Endodermal cell (in vitro differentiated cells): ENCODE measurements around the gene PARP8. TPM values are rescaled to one million over a fixed set of nuclear protein-coding genes. Genes with fewer than 3 reads are reported as not detected.
"Not testable (repeated sequence)": the region's sequence is repeated elsewhere in the genome, so short reads cannot be mapped to it uniquely, and the experiment has no call there.

Experiments
- DNase-seq: peaks from one replicate; pipeline ENCODE4 v3.0.0-alpha.2; 2017
- H3K27ac ChIP-seq: 2 replicates; pipeline ENCODE4 v1.5.1; 2013; ENCODE audit warnings: mild to moderate bottlenecking, low read depth, low read length, moderate library complexity
- H3K27me3 ChIP-seq: 2 replicates; pipeline ENCODE4 v1.6.1; 2013; ENCODE audit warnings: mild to moderate bottlenecking, low read length, moderate library complexity; ENCODE audit not compliant: insufficient read depth, control insufficient read depth, poor library complexity, severe bottlenecking
- H3K36me3 ChIP-seq: 2 replicates; pipeline ENCODE4 v1.7.0; 2013; ENCODE audit warnings: mild to moderate bottlenecking, low read length, moderate library complexity; ENCODE audit not compliant: control insufficient read depth, insufficient read depth
- H3K4me1 ChIP-seq: one replicate; pipeline ENCODE4 v1.7.0; 2013; ENCODE audit warnings: low read length; ENCODE audit not compliant: control insufficient read depth, insufficient read depth
- H3K4me3 ChIP-seq: 2 replicates; pipeline ENCODE4 v1.5.1; 2013; ENCODE audit warnings: mild to moderate bottlenecking, low read length, moderate library complexity
- H3K9ac ChIP-seq: 2 replicates; pipeline ENCODE4 v1.6.1; 2013; ENCODE audit warnings: mild to moderate bottlenecking, low read length, moderate library complexity; ENCODE audit not compliant: poor library complexity, severe bottlenecking; ENCODE audit errors: extremely low read depth
- H3K9me3 ChIP-seq: 2 replicates; pipeline ENCODE4 v1.6.1; 2013; ENCODE audit warnings: mild to moderate bottlenecking, low read length, moderate library complexity; ENCODE audit not compliant: control insufficient read depth
- H3K27ac Mint-ChIP-seq: 2 replicates; pipeline ENCODE4 v1.8.0; 2020; ENCODE audit warnings: mixed read lengths
- H3K27me3 Mint-ChIP-seq: 2 replicates; pipeline ENCODE4 v1.8.0; 2021; ENCODE audit warnings: mild to moderate bottlenecking, mixed read lengths; ENCODE audit not compliant: insufficient read depth
- H3K36me3 Mint-ChIP-seq: 2 replicates; pipeline ENCODE4 v1.8.0; 2020; ENCODE audit warnings: low read depth, mixed read lengths
- H3K4me1 Mint-ChIP-seq: 2 replicates; pipeline ENCODE4 v1.8.0; 2020; ENCODE audit warnings: mixed read lengths
- H3K4me3 Mint-ChIP-seq: 2 replicates; pipeline ENCODE4 v1.8.0; 2020; ENCODE audit warnings: mild to moderate bottlenecking, moderate library complexity, mixed read lengths
- H3K9me3 Mint-ChIP-seq: 2 replicates; pipeline ENCODE4 v1.8.0; 2020; ENCODE audit warnings: mild to moderate bottlenecking, mixed read lengths
- CTCF ChIP-seq: fragments of 200-600 bp; sonication (generic); conservative IDR thresholded peaks from 2 replicates; pipeline ENCODE4 v1.5.0; 2021; ENCODE audit warnings: antibody characterized with exemption, mild to moderate bottlenecking
- whole genome bisulfite sequencing, 2 experiments: methylation state at CpG; one replicate each; pipeline versions ENCODE4 v1.1.5 to v1.1.7; 2013; ENCODE audit warnings: missing lambda C conversion rate in 2 of 2, mixed read lengths in 1 of 2; ENCODE audit not compliant: insufficient coverage in 1 of 2, insufficient read length in 1 of 2; 5-methylcytosine and 5-hydroxymethylcytosine counted together
- long read RNA-seq, 4 experiments: library from polyadenylated mRNA in 2 of 4; library from RNA in 1 of 4; library from capped mRNA in 1 of 4; stranded (forward) in 3 of 4; unstranded in 1 of 4; transcript quantifications; one replicate each; pipeline ENCODE4 v2.0.0, GENCODE V29; 2020 to 2021; ENCODE audit warnings: inconsistent platforms in 1 of 4
- polyA plus RNA-seq, 2 experiments: library from polyadenylated mRNA; stranded (reverse); fragments of 50-300 nt; gene quantifications; one replicate each; pipeline ENCODE4 v1.2.3, GENCODE V29; 2013
- total RNA-seq, 2 donors: library from RNA; stranded (reverse); fragmentation: NEBNext Ultra II Directional in 1 of 2; extraction: Animal tissue kit (Norgen Biotek cat#: 25700) in 1 of 2; gene quantifications; 2 replicates in 1 of 2; 3 replicates in 1 of 2; pipeline ENCODE4 v1.2.1, GENCODE V29; 2021

The PARP8 gene
- 10 to 100 TPM; 18.7 to 19.4 TPM for total RNA-seq
- polyA plus RNA-seq (2013, experiment 1 of 2) = 16.5 TPM
- 15.1 TPM for polyA plus RNA-seq (2013, experiment 2 of 2)
- long read RNA-seq, experiment 1, partial matches to known transcripts = 1 of 3 reads
- long read RNA-seq, experiment 1, other reads (novel, unspliced or antisense) = 2 of 3 reads
- long read RNA-seq, experiment 2, full-length matches to known transcripts = 3 of 13 reads
- long read RNA-seq, experiment 2, partial matches to known transcripts = 2 of 13 reads
- long read RNA-seq, experiment 2, other reads (novel, unspliced or antisense) = 8 of 13 reads
- long read RNA-seq, experiment 3, full-length matches to known transcripts = 10 of 33 reads
- long read RNA-seq, experiment 3, partial matches to known transcripts = 10 of 33 reads
- long read RNA-seq, experiment 3, other reads (novel, unspliced or antisense) = 13 of 33 reads
- long read RNA-seq, experiment 4, partial matches to known transcripts = 3 of 6 reads
- long read RNA-seq, experiment 4, other reads (novel, unspliced or antisense) = 3 of 6 reads

DNA sequence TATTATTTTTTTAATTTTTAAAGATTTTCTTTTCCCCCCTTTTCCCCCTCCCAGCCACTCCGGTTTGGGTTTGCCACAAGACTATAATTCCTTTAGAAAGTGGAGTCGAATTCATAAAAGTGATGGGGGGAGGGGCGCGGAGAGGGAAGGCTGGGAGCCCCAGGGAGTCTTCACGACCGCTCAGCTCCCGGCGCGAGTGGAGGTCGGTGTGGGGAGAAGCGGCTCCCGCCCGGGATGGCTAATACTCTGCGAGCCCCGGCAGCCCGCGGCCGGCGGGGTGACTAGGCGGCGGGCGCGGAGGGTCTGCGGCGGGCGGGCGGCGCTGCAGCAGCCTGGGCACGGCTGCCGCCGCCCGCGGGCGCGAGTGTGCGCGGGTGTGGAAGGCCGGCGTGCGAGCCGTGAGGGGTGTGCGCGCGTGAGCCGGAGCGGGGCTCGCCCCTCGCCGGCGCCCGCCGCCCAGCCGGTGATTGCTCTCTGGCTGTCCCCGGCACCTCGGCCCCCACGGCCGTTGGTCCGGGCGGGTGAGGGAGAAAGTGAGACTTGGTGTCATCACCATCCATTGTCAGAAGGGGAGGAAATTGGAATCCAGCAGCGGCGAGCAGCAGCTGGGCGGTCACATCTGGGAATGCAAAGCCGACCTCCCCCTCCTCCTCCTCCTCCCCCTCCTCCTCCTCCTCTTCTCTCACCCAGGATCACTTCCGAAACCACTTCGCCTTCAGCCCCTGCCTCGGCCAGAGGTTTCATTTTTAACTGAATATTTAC is at the start of gene PARP8:
Gene PARP8 (plus strand): TSS at position 377 of the 762 bp plus-strand sequence. CDS start 459 bp downstream, outside the sequence.
- peak; percentile 90 for DNase-seq
- Mint-ChIP-seq H3K4me1 (peaks cover 23% of the 10 kb centered on the region), H3K4me3 (peak within 1 kb of the TSS; percentile 85), H3K36me3 (no peaks in the 10 kb centered on the region), H3K9me3 (no peaks in the 10 kb centered on the region), H3K27ac (peak within 1 kb of the TSS; percentile 95), H3K27me3 (peaks cover 12% of the 10 kb centered on the region)
- peaks cover 10% of the 10 kb centered on the region for H3K4me1 ChIP-seq
- no peaks in the 10 kb centered on the region for H3K9me3 ChIP-seq
- H3K27ac ChIP-seq = peak within 1 kb of the TSS; percentile 58
- peak within 1 kb of the TSS; percentile 77 for H3K9ac ChIP-seq
- H3K4me3 ChIP-seq = peak within 1 kb of the TSS; percentile 89
- WGBS, 2 experiments = 0 to 20% methylated on average over 1 to 64 of the region's 66 CpGs
- peaks cover 8% of the 10 kb centered on the region for H3K27me3 ChIP-seq
- no peak for TF ChIP-seq CTCF
- H3K36me3 ChIP-seq = no peaks in the 10 kb centered on the region

DNA sequence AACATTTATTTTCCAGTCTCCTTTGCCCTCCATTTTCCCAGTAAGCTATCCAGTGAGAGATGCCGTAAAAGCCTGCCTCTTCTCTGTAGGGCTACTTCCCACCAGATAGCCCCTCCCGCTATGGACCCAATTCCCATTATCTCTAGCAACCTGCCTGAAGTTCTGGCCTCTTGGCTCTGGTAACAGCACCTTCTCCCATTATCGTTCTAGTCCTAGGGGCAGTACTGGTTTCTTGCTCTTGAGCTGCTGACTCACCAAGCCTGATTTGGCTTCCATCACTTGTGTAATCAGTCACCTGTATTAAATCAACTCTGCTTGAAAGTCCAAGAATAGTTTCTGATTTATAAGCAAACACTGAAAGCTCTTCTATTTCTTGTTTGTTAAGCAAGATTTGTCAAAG is 42.8 kb upstream of the PARP8 start:
- no peak overlapping the region for H3K4me3 ChIP-seq
- H3K9me3 ChIP-seq = no peaks in the 10 kb centered on the region
- H3K9ac ChIP-seq = no peak overlapping the region
- no peak overlapping the region for H3K27ac ChIP-seq
- Mint-ChIP-seq H3K4me3 (no peak overlapping the region), H3K27me3 (no peaks in the 10 kb centered on the region), H3K36me3 (no peaks in the 10 kb centered on the region), H3K27ac (no peak overlapping the region), H3K4me1 (no peaks in the 10 kb centered on the region), H3K9me3 (peaks cover 6% of the 10 kb centered on the region)
- DNase-seq = peak; percentile 45
- 79 to 100% methylated on average over 1 to 3 of the region's 3 CpGs for WGBS, 2 experiments
- H3K36me3 ChIP-seq = no peaks in the 10 kb centered on the region
- no peak for TF ChIP-seq CTCF
- H3K27me3 ChIP-seq = no peaks in the 10 kb centered on the region
- no peaks in the 10 kb centered on the region for H3K4me1 ChIP-seq

DNA sequence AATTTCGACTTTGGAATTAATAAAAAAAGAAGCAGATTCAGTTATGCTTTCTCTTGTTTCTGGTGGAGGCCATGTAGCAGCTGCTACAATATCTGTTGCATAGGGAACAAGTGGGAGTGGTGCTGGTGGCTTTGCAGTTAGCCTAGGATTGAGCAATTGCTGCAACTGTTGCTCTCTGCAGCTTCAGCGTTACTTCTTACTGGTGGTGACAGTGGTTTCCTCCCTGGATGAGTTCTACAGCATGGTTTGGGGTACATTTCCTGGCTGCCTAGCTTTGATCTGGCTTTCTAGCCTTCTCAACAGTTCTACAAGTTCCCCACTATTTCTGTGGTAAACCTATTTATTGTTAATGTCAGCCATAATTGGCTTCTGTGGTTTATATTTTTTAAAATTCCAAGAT is 31.6 kb upstream of the PARP8 start:
- not testable (repeated sequence) for H3K27ac Mint-ChIP-seq, H3K4me1 Mint-ChIP-seq, H3K9me3 ChIP-seq, H3K27me3 ChIP-seq, H3K4me3 Mint-ChIP-seq, H3K36me3 Mint-ChIP-seq, H3K27ac ChIP-seq, DNase-seq, H3K9me3 Mint-ChIP-seq, H3K4me3 ChIP-seq, H3K9ac ChIP-seq, H3K4me1 ChIP-seq, H3K27me3 Mint-ChIP-seq, H3K36me3 ChIP-seq
- 95% methylated on average over 2 of the region's 2 CpGs; no CpG with 5 or more reads in 1 of the 2 experiments for WGBS, 2 experiments

DNA sequence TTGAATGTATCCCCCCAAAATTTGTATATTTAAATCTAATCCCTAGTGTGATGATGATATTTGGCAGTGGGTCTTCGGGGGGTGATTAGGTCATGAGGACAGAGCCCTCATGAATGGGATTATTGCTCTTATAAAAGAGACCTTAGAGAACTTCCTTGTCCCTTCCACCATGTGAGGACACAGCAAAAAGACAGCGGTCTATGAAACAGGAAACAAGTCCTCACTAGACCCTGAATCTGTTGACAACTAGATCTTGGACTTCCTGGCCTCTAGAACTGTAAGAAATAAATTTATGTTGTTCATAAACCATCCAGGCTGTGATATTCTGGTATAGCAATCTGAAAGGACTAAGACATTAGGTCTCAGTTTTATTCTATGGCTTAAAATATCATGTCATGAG is 28.9 kb upstream of the PARP8 start:
- not testable (repeated sequence) for H3K27me3 Mint-ChIP-seq, H3K4me3 ChIP-seq, H3K9me3 ChIP-seq, H3K9me3 Mint-ChIP-seq, H3K4me3 Mint-ChIP-seq, H3K27ac ChIP-seq, H3K36me3 Mint-ChIP-seq, H3K27ac Mint-ChIP-seq, H3K27me3 ChIP-seq, H3K36me3 ChIP-seq, DNase-seq, H3K4me1 Mint-ChIP-seq, H3K4me1 ChIP-seq, H3K9ac ChIP-seq
- WGBS, 2 experiments = 81 to 89% methylated on average over 1 to 2 of the region's 2 CpGs
